ENCODE data around the gene ELF5. TPM values are rescaled to one million over a fixed set of nuclear protein-coding genes. Genes with fewer than 3 reads are reported as not detected.

ELF5 gene
- not detected for total RNA-seq

- Mint-ChIP-seq H3K27ac (no peak within 1 kb of the TSS), H3K27me3 (ENCODE audit: low read depth) (peaks cover 12% of the 10 kb centered on the region), H3K4me1 (ENCODE audit: low read depth) (no peaks in the 10 kb centered on the region), H3K4me3 (no peak within 1 kb of the TSS), H3K9me3 (ENCODE audit: insufficient read depth) (no peaks in the 10 kb centered on the region), H3K36me3 (ENCODE audit: low read depth) (no peaks in the 10 kb centered on the region)
- CTCF ChIA-PET, result interaction anchor here (1.2 to 2.1 kb wide), 3 partner anchors 37 to 878 kb away, joined by 3 to 6 read pairs (median 3); no protein-coding TSS in a partner anchor
- POLR2A ChIA-PET, result no interaction called here
- DNase-seq (no peak), ATAC-seq (no peak)
These were observed at the start of gene ELF5 for GRCh38 chr11:34513682-34514449. Gene ELF5 (minus strand): TSS chr11:34513794. CDS start chr11:34505749, 8,045 bp downstream.

DNA sequence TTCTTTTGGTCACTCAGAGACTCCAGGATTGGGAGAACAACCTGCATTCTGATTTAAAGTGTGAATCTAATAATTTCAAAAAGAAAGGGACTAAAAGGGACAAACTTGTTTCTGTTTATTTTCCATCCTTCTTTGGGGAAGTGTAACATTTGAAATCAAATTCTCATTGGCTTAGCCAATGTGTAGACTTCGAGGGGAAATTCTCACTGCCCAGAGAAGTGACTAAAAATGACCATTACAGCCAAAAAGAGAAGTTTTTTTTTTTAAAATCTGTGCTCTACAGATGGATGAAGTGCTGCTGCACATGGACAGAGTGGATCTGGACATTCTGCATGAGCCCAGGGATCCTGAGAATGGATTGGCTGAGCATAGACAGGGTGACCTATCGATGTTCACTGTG, 49.4 kb upstream of the ELF5 start:
- no peak for ATAC-seq
- Mint-ChIP-seq H3K9me3 (ENCODE audit: insufficient read depth) (no peaks in the 10 kb centered on the region), H3K27me3 (ENCODE audit: low read depth) (peaks cover 36% of the 10 kb centered on the region), H3K27ac (no peak overlapping the region), H3K4me1 (ENCODE audit: low read depth) (no peaks in the 10 kb centered on the region), H3K4me3 (no peak overlapping the region), H3K36me3 (ENCODE audit: low read depth) (no peaks in the 10 kb centered on the region)
- ChIA-PET POLR2A (no interaction called here), CTCF (no interaction called here)
- DNase-seq, result no peak

GRCh38 chr11:34560511-34560910, 46.9 kb upstream of the ELF5 start:
- ChIA-PET POLR2A (no interaction called here), CTCF (interaction anchor here (0.8 kb wide), 1 partner anchor 68 kb away, joined by 3 read pairs; no protein-coding TSS in a partner anchor)
- H3K36me3 Mint-ChIP-seq (ENCODE audit: low read depth), result no peaks in the 10 kb centered on the region
- H3K27me3 Mint-ChIP-seq (ENCODE audit: low read depth), result peaks cover 43% of the 10 kb centered on the region
- no peaks in the 10 kb centered on the region for H3K4me1 Mint-ChIP-seq (ENCODE audit: low read depth)
- H3K27ac Mint-ChIP-seq, result no peak overlapping the region
- no peak overlapping the region for H3K4me3 Mint-ChIP-seq
- ATAC-seq (no peak), DNase-seq (no peak)
- H3K9me3 Mint-ChIP-seq (ENCODE audit: insufficient read depth), result no peaks in the 10 kb centered on the region

DNA sequence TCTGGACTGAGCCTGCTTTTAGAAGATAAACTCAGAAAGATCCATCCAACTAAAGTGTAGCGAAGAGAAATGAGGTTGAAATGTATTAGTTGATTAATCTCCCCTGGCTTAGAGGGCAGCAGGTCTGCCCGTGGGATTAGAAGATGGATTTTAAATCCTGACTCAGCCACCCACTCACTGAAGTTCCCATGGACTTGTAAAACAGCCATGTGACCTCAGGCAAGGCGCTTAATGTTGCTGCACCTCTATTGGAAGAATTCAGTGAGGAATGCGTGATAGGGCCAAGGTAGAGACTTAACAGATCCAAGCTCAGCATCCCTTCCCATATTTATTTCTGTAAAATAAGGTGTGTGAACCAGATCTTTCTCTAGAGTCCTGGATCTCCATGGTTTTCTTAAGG, 45.1 kb upstream of the ELF5 start:
- Mint-ChIP-seq H3K27ac (no peak overlapping the region), H3K36me3 (ENCODE audit: low read depth) (no peaks in the 10 kb centered on the region), H3K9me3 (ENCODE audit: insufficient read depth) (no peaks in the 10 kb centered on the region), H3K27me3 (ENCODE audit: low read depth) (peaks cover 34% of the 10 kb centered on the region), H3K4me1 (ENCODE audit: low read depth) (no peaks in the 10 kb centered on the region), H3K4me3 (no peak overlapping the region)
- DNase-seq (no peak), ATAC-seq (no peak)
- POLR2A ChIA-PET, result no interaction called here
- CTCF ChIA-PET, result no interaction called here

DNA sequence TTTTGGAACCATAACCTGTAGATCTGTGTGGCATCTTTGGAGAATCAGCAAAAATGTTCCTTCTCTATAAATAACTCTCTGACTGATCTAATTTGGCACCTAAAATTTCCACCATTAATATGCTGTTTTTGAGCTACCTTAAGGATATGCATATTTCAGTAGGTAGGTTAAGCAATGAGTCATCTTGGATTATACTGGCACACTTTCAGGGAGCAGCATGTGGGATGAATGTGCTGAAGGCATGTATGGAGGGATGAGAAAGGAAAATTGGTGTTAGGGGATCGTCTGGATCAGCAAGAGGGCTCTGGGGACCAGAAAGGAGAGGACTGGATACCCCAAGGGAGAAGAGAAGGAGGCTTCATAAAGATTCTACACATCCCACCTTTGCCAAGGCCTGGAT, 44.6 kb upstream of the ELF5 start:
- Mint-ChIP-seq H3K27me3 (ENCODE audit: low read depth) (peaks cover 32% of the 10 kb centered on the region), H3K27ac (no peak overlapping the region), H3K9me3 (ENCODE audit: insufficient read depth) (no peaks in the 10 kb centered on the region), H3K4me1 (ENCODE audit: low read depth) (no peaks in the 10 kb centered on the region), H3K4me3 (no peak overlapping the region), H3K36me3 (ENCODE audit: low read depth) (no peaks in the 10 kb centered on the region)
- CTCF ChIA-PET, result no interaction called here
- POLR2A ChIA-PET, result no interaction called here
- no peak for ATAC-seq
- no peak for DNase-seq

DNA sequence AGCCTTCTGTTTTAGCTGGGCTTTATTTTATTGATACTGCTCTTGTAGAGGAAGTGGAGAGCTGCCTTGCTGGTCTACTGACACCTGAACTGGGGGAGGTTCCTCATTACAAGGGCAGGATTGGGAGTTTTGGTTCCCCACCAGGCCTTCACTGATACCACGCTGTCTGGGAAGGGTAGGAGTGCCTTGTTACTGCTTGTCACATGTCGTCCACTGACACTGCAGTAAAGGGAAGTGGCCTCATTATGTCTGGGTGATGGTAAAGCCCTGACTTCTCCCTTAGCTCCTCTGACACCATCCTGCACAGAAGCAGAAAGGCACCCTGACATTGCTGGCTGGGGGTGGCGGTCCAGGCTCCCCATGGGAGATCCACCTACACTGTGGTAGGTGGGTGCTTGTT, 38.7 kb upstream of the ELF5 start:
- Mint-ChIP-seq H3K4me3 (no peak overlapping the region), H3K36me3 (ENCODE audit: low read depth) (no peaks in the 10 kb centered on the region), H3K4me1 (ENCODE audit: low read depth) (no peaks in the 10 kb centered on the region), H3K27ac (no peak overlapping the region), H3K9me3 (ENCODE audit: insufficient read depth) (no peaks in the 10 kb centered on the region), H3K27me3 (ENCODE audit: low read depth) (peaks cover 11% of the 10 kb centered on the region)
- ChIA-PET POLR2A (no interaction called here), CTCF (no interaction called here)
- ATAC-seq (no peak), DNase-seq (no peak)

DNA sequence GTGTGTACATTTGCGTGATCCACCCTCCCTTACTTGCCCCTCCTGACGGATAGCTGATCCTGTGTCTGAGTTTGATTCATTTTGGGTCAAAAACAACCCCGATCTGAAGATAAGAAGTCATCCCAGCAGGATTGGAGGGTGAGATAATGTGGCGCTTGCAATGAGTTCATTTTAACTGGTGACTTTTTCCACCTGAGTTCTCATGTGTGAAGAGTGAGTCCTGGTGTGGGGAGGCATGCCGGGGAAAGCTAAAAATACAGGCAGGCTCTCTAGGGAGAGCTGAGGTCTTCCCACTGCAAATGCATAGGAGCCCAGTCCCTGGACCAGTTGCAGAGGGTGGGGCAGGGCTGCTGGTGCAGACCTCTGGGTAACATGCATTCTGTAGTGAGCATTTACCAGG, 35.7 kb upstream of the ELF5 start:
- Mint-ChIP-seq H3K9me3 (ENCODE audit: insufficient read depth) (no peaks in the 10 kb centered on the region), H3K4me1 (ENCODE audit: low read depth) (no peaks in the 10 kb centered on the region), H3K27ac (no peak overlapping the region), H3K27me3 (ENCODE audit: low read depth) (peaks cover 11% of the 10 kb centered on the region), H3K4me3 (no peak overlapping the region), H3K36me3 (ENCODE audit: low read depth) (no peaks in the 10 kb centered on the region)
- ChIA-PET POLR2A (no interaction called here), CTCF (no interaction called here)
- ATAC-seq (no peak), DNase-seq (no peak)

- H3K27me3 Mint-ChIP-seq (ENCODE audit: low read depth), result peaks cover 15% of the 10 kb centered on the region
- ChIA-PET POLR2A (no interaction called here), CTCF (no interaction called here)
- no peaks in the 10 kb centered on the region for H3K9me3 Mint-ChIP-seq (ENCODE audit: insufficient read depth)
- H3K4me1 Mint-ChIP-seq (ENCODE audit: low read depth), result no peaks in the 10 kb centered on the region
- DNase-seq (no peak), ATAC-seq (no peak)
- no peak overlapping the region for H3K4me3 Mint-ChIP-seq
- H3K36me3 Mint-ChIP-seq (ENCODE audit: low read depth), result no peaks in the 10 kb centered on the region
- no peak overlapping the region for H3K27ac Mint-ChIP-seq
These were observed 34.7 kb upstream of the ELF5 start for GRCh38 chr11:34548278-34548677.

GRCh38 chr11:34546511-34547209, 33.1 kb upstream of the ELF5 start:
- no peak overlapping the region for H3K4me3 Mint-ChIP-seq
- DNase-seq (no peak), ATAC-seq (no peak)
- H3K27me3 Mint-ChIP-seq (ENCODE audit: low read depth), result peaks cover 19% of the 10 kb centered on the region
- H3K9me3 Mint-ChIP-seq (ENCODE audit: insufficient read depth), result no peaks in the 10 kb centered on the region
- no peaks in the 10 kb centered on the region for H3K4me1 Mint-ChIP-seq (ENCODE audit: low read depth)
- no peaks in the 10 kb centered on the region for H3K36me3 Mint-ChIP-seq (ENCODE audit: low read depth)
- no peak overlapping the region for H3K27ac Mint-ChIP-seq
- CTCF ChIA-PET, result no interaction called here
- POLR2A ChIA-PET, result no interaction called here

DNA sequence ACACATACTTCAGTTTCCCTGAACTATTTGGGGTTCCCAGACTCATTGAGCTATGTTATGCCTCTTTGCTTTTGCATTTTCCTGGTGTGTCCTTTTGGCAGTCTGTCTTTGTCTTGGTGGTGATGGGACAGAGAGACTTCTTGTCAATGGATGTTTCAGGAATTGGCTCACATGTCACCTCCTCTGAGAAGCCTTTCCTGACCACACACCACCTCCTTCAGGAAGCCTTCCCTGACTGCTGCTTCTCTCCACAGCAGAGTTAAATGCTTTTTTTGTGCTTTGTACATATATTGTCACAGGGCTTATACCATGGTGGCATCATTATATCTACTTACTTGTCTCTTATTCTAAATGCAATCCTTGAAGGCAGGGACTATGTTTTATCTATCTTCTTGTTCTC, 28.5 kb upstream of the ELF5 start:
- Mint-ChIP-seq H3K27ac (no peak overlapping the region), H3K4me1 (ENCODE audit: low read depth) (no peaks in the 10 kb centered on the region), H3K4me3 (no peak overlapping the region), H3K36me3 (ENCODE audit: low read depth) (no peaks in the 10 kb centered on the region), H3K9me3 (ENCODE audit: insufficient read depth) (no peaks in the 10 kb centered on the region), H3K27me3 (ENCODE audit: low read depth) (peaks cover 39% of the 10 kb centered on the region)
- no peak for DNase-seq
- POLR2A ChIA-PET, result no interaction called here
- CTCF ChIA-PET, result no interaction called here
- ATAC-seq, result no peak

DNA sequence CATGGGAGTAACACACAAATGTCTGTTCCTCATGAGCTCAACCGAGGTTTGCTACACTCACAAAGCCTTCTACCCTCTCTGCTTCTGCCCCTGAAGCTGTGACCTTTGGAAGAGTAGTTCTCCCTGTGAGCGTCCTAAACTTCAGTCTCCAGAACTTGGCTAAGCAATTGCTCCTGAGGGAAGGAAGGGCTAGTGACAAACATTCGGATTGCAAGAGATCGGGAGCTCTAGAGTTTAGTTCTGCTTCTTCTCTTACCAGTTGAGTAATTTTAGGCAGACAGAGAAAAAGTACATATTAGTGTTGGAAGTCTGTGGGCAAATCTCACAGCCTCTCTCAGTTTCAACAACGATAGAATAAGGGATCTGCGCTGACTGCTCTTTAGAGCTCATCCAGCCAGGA, 27.3 kb upstream of the ELF5 start:
- ChIA-PET CTCF (no interaction called here), POLR2A (no interaction called here)
- Mint-ChIP-seq H3K36me3 (ENCODE audit: low read depth) (no peaks in the 10 kb centered on the region), H3K9me3 (ENCODE audit: insufficient read depth) (no peaks in the 10 kb centered on the region), H3K4me3 (no peak overlapping the region), H3K27me3 (ENCODE audit: low read depth) (peaks cover 39% of the 10 kb centered on the region), H3K4me1 (ENCODE audit: low read depth) (no peaks in the 10 kb centered on the region), H3K27ac (no peak overlapping the region)
- DNase-seq (no peak), ATAC-seq (no peak)

DNA sequence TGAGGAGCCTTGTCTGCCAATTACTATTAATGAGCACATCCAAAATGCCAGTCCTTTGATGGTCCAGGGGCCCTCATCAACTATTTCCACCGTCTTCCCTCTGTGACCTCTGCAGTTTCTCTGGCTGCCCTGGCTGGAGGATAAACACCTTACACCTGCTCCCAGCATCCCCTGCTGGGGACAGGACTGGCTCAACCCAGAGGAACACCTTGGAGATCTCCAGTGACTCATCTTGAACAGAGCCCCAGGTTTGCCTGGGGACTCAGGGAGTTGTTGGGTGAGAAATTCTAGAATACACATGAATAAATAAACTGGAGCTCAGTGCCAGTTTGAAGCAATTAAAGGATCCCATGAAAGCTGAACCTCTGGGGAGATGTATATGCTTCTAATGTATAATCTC, 24.0 kb upstream of the ELF5 start:
- CTCF ChIA-PET, result interaction anchor here (0.7 kb wide), 1 partner anchor 1500 kb away, joined by 3 read pairs; no protein-coding TSS in a partner anchor
- Mint-ChIP-seq H3K27me3 (ENCODE audit: low read depth) (peaks cover 25% of the 10 kb centered on the region), H3K9me3 (ENCODE audit: insufficient read depth) (no peaks in the 10 kb centered on the region)

More for the DNA sequence above, 24.0 kb upstream of the ELF5 start:
- Mint-ChIP-seq H3K4me1 (ENCODE audit: low read depth) (no peaks in the 10 kb centered on the region), H3K4me3 (no peak overlapping the region), H3K27ac (no peak overlapping the region), H3K36me3 (ENCODE audit: low read depth) (no peaks in the 10 kb centered on the region)
- DNase-seq, result no peak
- POLR2A ChIA-PET, result no interaction called here
- ATAC-seq, result no peak

All from activated CD8-positive, alpha-beta T cell treated with anti-CD3 and anti-CD28 coated beads, Interleukin-2, amount 10 ng/mL, durations not matched to agents 7 days and 5 days (primary cell).